GM23338 (cell line): ENCODE results near the gene RAD51.

Source experiments
- CTCF ChIP-seq, 2 experiments: fragments of 200-600 bp in 1 of 2; sonication (generic) in 1 of 2; conservative IDR thresholded peaks; 2 replicates each; pipeline versions ENCODE4 v1.5.1 to v1.6.1; 2016 to 2017; ENCODE audit warnings: antibody characterized with exemption in 2 of 2, low read depth in 2 of 2, mild to moderate bottlenecking in 2 of 2, moderate library complexity in 1 of 2
- EZH2 ChIP-seq: fragments of 200-600 bp; sonication (generic); IDR thresholded peaks from one replicate; pipeline ENCODE4 v1.8.0; 2017; ENCODE audit warnings: antibody characterized with exemption, mild to moderate bottlenecking, low read depth; ENCODE audit not compliant: unreplicated experiment
- EZH2phosphoT487 ChIP-seq: fragments of 200-600 bp; sonication (generic); IDR thresholded peaks from one replicate; pipeline ENCODE4 v1.8.1; 2018; ENCODE audit warnings: antibody characterized with exemption; ENCODE audit not compliant: unreplicated experiment
- JUNB ChIP-seq: IDR thresholded peaks from one replicate; pipeline ENCODE4 v1.6.1; 2016; ENCODE audit warnings: antibody characterized with exemption; ENCODE audit not compliant: unreplicated experiment
- POLR2AphosphoS5 ChIP-seq: IDR thresholded peaks from 2 replicates; pipeline ENCODE4 v1.6.1; 2016; ENCODE audit warnings: antibody characterized with exemption, low read depth
- REST ChIP-seq: IDR thresholded peaks from one replicate; pipeline ENCODE4 v1.6.1; 2018; ENCODE audit warnings: antibody characterized with exemption; ENCODE audit not compliant: unreplicated experiment
- STAT1 ChIP-seq: IDR thresholded peaks from one replicate; pipeline ENCODE4 v1.6.1; 2016; ENCODE audit warnings: antibody characterized with exemption; ENCODE audit not compliant: unreplicated experiment
- TF ChIP-seq, protein P1 (sequence below): IDR thresholded peaks from 2 replicates; pipeline ENCODE4 v1.6.1; 2016; ENCODE audit warnings: antibody characterized with exemption

DNA sequence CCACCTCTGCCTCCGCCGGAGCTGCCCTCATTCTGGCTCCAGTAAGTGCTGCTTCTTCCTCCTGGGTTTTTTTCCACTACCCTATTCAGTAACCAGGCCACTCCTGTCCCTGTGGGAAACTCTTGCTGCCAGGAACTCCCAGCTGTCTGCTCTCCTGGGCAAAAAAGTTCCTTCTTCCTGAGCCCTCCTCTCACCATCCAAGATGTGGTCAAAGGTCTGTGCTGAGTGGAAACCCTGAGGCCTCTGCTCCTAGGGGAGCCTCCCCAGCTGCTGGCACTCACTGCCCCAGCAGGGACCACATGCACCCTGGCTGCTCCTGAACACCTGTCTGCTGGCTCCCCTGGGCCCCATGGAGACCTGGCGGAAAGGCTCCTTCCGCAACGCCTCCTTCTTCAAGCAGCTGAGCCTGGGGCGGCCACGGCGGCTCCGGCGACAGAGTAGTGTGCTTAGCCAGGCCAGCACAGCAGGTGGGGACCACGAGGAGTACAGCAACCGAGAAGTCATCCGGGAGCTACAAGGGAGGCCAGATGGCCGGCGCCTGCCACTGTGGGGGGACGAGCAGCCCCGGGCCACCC is 75.3 kb downstream of the RAD51 start:
- TF ChIP-seq CTCF (conservative IDR thresholded peaks at IDR 0.05; ENCODE audit: low read depth in 2 of 2) (no peak), EZH2phosphoT487 (no peak), EZH2 (no peak), POLR2AphosphoS5 (no peak), JUNB (no peak), REST (no peak), STAT1 (no peak)
- TF ChIP-seq, protein P1, sequence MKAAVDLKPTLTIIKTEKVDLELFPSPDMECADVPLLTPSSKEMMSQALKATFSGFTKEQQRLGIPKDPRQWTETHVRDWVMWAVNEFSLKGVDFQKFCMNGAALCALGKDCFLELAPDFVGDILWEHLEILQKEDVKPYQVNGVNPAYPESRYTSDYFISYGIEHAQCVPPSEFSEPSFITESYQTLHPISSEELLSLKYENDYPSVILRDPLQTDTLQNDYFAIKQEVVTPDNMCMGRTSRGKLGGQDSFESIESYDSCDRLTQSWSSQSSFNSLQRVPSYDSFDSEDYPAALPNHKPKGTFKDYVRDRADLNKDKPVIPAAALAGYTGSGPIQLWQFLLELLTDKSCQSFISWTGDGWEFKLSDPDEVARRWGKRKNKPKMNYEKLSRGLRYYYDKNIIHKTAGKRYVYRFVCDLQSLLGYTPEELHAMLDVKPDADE = no peak
